ENCODE measurements around the gene PLEK2.

GRCh38 chr14:67416810-67417209 is 4.8 kb upstream of the PLEK2 start:
- TF ChIP-seq TCF4 (CRISPR knock-in tag; IDR thresholded peaks at IDR 0.05; ENCODE audit: borderline replicate concordance) (no peak), TSHZ2 (CRISPR knock-in tag; IDR thresholded peaks at IDR 0.05) (no peak), ZC3H10 (CRISPR knock-in tag; IDR thresholded peaks at IDR 0.05) (no peak), CSDC2 (CRISPR knock-in tag; IDR thresholded peaks at IDR 0.05) (no peak), ZNF70 (CRISPR knock-in tag; IDR thresholded peaks at IDR 0.05) (no peak)
